ENCODE measurements around the gene CPXM2.

The CPXM2 gene

GRCh38 chr10:123847686-123848432 is 43.7 kb downstream of the CPXM2 start:
- no peak for DNase-seq (ENCODE audit: low spot score)

GRCh38 chr10:123843835-123844234 is 47.8 kb downstream of the CPXM2 start:
- DNase-seq (ENCODE audit: low spot score): no peak

- DNase-seq (ENCODE audit: low spot score): no peak
Observed at GRCh38 chr10:123842692-123843385, 48.8 kb downstream of the CPXM2 start.

DNA sequence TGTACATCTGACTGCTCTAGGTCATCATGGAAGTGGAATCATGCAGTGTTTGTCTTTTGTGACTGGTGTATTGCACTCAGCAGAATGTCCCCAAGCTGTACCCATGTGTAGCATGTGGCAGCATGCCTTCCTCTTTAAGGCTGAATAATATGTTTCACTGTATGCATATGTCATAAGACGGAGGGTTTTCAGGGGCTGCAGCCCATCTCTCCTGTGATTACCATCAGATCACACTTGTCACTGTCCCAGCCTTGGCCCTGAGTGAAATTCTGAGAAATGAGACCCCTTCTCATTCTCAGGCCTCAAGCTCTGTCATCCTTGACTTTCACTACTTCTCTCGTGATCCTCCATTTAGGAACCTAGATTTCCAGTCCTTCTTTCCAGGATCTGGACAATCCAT is 50.0 kb downstream of the CPXM2 start:
- DNase-seq (ENCODE audit: low spot score): no peak

GRCh38 chr10:123841115-123841514 is 50.5 kb downstream of the CPXM2 start:
- DNase-seq (ENCODE audit: low spot score): no peak

GRCh38 chr10:123840714-123841113 is 50.9 kb downstream of the CPXM2 start:
- DNase-seq (ENCODE audit: low spot score): no peak

- no peak for DNase-seq (ENCODE audit: low spot score)
Observed at GRCh38 chr10:123838596-123839310, 52.9 kb downstream of the CPXM2 start.

- no peak for DNase-seq (ENCODE audit: low spot score)
Observed at GRCh38 chr10:123837756-123838155, 53.9 kb downstream of the CPXM2 start.

DNA sequence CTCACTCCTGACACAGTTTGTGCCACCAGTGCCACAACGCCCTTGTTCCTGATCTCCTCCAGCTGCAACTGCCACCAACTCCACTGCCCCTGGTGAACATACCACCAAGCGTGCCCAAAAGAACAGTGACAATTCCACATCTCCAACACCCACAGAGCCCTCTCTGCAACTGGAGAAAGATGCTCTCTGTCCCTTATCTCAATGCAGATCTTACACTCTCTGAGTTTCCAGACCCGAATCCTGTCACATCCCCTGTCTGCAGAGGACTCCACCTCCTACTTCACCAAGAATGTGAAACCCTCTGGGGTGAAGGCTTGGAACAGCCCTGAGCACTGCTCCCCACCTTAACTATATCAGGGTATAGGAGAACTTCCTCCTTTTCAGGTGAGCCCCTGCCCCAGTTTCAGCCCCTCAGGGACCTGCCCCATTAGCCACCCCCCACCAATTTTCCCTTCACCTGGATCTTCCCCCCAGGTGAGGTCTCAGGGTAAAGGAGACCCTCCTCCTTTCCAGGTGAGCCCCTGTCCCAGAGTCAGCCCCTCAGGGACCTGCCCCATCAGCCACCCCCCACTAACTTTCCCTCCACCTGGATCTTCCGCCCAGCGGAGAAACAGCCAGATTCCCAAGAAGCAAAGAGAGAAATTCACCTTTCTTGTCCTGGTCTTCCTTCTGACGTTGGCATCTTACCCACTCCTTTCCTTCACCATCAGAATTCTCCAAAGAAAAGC is 55.0 kb downstream of the CPXM2 start:
- DNase-seq (ENCODE audit: low spot score): no peak

DNA sequence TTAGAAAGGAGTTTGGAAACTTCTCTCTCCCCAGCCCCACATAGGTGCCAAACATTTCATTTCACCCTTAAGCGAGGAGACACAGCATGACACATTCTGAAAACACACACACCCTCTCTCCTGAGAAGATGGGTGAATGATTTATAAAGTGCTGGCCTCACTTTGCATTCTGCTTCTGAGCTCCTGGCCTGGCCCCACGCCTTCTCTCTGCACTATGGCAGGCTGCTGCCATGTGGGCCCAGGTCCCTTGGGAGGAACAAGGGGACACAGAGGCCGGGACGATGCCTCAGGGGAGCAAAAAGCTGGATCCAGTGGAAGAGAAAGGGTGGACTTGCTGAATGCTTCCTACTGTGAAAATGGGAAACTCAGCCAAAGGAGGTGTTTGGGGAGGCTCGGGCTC is 56.0 kb downstream of the CPXM2 start:
- DNase-seq (ENCODE audit: low spot score): no peak

DNA sequence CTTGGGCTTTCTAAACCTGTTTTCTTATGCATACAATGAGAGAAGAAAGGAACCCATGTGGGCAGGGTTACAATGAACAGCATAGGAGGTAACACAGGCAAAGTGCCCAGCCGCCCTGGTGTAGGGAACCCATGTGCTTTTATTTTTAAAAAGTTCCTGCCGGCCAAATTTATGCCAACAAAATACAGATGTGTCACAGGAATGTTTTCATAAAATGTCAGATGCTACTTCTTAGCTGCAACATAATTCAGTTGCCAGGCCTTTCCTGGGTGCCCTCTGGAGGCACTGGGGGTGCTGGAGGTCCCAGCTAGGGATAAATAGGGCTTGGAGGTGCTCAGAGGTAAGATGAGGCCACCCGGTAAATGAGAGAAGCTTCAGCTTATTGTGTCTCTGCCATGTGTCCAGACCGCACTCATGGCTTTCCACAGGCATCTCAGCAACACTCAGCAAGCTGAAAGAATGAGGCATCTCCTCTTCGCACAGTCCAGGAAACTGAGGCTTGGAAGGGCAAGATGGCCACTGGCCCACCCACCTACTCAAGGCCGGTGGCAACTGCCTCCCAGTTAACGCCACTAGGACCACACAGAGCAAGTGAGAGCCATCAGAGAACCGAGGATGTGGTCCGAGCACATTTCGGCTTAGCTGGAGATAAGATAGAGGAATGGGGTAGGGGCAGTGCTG is 58.3 kb downstream of the CPXM2 start:
- DNase-seq (ENCODE audit: low spot score): no peak

DNA sequence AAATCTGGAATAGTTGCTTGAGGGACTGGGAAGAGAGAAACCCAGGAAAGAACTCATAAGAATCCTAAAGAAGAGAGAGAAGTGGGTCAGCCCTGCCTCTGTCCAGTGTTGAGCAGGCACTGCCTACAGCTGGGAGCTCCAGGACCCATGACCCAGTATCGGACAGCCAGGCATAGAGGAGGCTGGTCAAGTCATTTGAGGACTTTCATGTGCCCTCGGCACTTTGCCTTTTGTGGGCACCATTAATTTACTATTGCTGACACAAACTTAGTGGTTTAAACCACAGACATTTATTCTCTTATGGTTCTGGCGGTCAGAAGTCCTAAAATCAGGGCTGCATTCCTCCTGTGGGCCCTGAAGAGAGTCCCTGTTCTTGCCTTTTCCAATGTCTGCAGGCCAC is 60.3 kb downstream of the CPXM2 start:
- DNase-seq (ENCODE audit: low spot score): no peak

DNA sequence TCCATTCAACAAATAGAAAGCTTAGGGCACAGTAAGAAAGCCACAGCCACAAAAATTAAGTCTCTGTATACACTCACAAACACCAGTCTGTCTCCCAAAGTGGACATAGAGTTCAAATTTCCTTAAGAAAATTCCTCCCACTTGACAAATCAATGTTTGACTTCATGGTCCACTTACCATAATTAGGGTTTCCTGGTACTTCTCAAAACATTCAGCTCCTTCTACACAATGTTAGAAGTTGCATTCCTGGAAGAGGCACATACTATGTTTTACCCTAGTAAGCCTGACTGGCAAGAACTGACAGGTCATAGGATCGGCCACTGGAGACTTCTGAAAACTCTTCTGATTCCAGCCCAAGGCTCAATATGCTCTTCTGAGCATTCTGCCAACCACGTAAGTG is 70.5 kb downstream of the CPXM2 start:
- no peak for DNase-seq (ENCODE audit: low spot score)

- DNase-seq (ENCODE audit: low spot score): no peak
Observed at GRCh38 chr10:123809632-123810031, 82.0 kb downstream of the CPXM2 start.

DNA sequence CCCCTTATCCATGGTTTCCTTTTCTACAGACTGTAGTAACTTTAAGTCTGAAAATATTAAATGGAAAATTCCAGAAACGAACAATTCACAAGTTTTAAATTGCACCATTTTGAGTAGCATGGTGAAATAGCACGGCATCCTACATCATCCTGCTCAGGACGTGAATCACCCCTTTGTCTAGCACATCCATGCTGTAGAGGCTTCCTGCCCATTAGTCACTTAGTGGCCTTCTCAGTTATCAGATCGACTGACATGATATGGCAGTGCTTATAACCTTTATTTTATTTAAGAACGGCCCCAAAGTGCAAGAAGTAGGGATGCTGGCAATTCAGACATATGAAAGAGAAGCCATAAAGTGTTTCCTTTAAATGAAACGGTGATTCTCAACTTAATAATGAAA is 82.7 kb downstream of the CPXM2 start:
- no peak for DNase-seq (ENCODE audit: low spot score)

GRCh38 chr10:123808286-123808685 is 83.3 kb downstream of the CPXM2 start:
- no peak for DNase-seq (ENCODE audit: low spot score)

DNA sequence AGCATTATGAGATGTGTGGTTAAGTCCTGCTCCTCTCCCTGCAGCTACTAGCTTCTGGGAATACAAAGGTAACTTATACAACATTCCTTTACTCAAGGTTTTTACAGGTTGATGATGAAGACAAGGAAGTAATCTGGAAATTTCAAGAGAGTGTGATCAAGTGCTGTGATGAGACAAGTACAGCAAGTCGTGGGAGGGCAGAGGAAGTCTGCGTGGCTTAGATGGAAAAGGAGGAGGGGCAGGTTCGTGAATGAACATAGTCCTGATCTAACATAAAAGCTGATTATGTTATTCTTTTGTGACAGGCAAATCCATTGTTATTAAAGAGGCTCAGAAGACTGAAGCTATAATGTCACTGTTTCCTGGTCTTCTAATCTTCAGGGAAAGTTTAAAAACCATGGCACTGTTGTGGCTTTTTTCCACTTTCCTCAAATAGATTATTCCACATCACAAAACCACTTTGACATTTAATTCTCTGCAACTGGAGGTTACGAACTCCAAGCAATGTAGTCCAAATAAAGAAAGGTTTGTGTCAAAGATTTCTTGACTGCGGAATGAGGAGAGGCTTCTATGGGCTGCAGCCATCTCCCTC is 84.1 kb downstream of the CPXM2 start:
- DNase-seq (ENCODE audit: low spot score): no peak

DNA sequence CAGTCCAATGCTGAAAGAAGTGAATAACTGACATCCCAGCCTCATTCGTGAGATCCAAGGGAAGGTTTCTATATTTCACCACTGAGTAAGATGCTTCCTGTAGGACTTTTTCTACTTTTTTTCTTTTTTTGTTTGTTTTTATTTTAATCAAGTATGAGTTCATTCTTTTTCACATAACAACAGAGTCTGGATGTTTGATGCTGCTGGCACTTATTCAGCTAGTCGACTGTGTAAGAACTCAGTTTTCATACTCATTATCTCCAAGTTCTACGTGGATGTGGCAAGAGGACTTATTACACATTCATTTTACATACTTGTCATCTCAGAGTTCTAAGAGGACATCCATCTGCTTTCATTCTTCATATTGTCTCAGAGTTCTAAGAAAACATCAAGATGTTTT is 86.9 kb downstream of the CPXM2 start:
- DNase-seq (ENCODE audit: low spot score): no peak

DNA sequence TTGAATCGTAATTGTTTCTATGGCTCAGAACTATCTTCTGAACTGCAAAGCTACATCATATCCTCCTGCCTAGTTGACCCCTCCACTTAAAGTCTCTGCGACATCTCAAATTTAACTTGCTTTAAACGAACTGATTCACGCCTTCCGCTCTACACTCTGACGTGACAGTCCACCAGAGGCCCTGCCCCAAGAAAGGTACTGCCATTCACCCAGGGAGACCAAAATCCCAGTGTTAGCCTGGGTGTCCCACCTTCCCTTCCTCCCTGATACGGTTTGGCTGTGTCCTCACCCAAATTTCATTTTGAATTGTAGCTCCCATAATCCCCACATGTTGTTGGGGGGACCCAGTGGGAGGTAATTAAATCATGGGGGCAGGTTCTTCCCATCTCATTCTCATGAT is 90.8 kb downstream of the CPXM2 start:
- no peak for DNase-seq (ENCODE audit: low spot score)

DNA sequence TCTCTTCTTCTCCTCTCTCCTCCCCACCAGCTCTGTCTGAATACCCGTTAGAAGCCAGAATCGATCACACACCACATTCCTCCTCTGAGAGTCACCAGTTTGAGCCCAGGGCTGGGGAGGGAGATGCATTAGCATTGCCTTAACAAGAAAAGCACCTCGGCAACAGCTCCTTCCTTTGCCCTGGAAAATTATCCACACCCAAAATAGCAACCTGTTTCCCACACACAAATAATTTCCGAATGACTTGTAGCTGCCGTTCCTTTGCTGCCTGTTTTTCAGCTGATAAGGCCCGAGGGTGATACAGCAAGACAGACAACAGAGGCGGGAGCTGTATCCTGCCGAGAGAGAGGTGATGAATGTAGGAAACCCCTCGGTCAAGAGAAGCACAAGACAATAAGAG is 91.3 kb downstream of the CPXM2 start:
- no peak for DNase-seq (ENCODE audit: low spot score)

- DNase-seq (ENCODE audit: low spot score): no peak
Observed at GRCh38 chr10:123798856-123799255, 92.8 kb downstream of the CPXM2 start.

DNA sequence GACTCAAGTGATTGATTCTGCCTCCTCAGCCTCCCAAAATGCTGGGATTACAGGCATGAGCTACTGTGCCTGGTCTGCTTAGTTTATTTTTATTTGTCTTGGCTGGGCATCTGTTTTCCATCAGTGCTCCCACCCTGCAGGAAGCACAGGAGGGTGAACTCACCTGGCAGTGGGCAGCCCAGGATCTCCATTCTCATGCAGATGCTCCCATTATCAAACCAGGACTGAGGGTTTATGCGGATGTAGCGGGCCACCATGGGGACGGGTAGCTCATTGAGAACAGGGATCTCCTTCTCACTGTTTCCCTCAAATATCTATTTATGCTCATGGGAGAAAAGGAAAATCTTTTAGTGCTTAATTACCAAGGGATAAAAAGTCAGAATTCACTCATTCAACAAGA is 93.8 kb downstream of the CPXM2 start:
- no peak for DNase-seq (ENCODE audit: low spot score)

Measured in hepatic stellate cell (primary cell).